Measurements from ENCODE around the gene RPS21.

RPS21 gene

DNA sequence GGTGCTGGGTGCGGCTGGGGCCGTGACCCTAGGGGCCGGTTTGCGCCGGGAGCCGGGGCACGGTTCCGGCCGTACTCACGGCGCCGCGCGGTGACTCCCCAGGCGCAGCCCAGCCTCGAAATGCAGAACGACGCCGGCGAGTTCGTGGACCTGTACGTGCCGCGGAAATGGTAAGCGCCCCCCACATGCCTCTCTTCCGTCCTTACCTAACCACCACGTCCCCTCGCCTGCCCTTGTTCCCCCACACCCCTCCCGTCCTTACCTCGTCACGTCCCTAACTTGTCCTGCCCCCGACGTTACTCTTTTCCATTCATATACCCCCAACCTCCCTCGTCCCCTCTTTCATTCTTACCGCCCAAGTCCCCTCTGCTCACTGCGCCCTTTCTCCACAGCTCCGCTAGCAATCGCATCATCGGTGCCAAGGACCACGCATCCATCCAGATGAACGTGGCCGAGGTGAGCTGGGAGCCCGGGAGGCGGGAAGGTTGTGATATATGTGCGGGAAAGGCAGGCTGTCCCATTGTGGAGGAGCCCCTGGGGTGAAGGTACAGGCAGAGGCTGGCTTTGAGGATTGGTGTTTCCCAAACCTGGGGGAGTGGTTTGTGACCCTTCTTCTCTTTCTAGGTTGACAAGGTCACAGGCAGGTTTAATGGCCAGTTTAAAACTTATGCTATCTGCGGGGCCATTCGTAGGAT lies 463 bp downstream of the RPS21 start:
- 4% methylated on average over 47 of the region's 47 CpGs for WGBS
- Histone ChIP-seq H3K4me1 (ENCODE audit: insufficient read depth, low read length) (peaks cover 10% of the 10 kb centered on the region; the same call in 1 of the 2 replicates), H3K4me3 (ENCODE audit: low read length) (peak overlapping the region; percentile 99), H3K9me3 (ENCODE audit: insufficient read depth, low read depth, low read length) (no peaks in the 10 kb centered on the region), H3K27ac (ENCODE audit: low read depth, low read length) (peak overlapping the region; percentile 76), H3K9ac (ENCODE audit: low read depth, low read length) (peak overlapping the region; percentile 98), H3K27me3 (ENCODE audit: insufficient read depth, low read length) (no peaks in the 10 kb centered on the region), H3K36me3 (ENCODE audit: insufficient read depth, low read length) (peaks cover 35% of the 10 kb centered on the region)

DNA sequence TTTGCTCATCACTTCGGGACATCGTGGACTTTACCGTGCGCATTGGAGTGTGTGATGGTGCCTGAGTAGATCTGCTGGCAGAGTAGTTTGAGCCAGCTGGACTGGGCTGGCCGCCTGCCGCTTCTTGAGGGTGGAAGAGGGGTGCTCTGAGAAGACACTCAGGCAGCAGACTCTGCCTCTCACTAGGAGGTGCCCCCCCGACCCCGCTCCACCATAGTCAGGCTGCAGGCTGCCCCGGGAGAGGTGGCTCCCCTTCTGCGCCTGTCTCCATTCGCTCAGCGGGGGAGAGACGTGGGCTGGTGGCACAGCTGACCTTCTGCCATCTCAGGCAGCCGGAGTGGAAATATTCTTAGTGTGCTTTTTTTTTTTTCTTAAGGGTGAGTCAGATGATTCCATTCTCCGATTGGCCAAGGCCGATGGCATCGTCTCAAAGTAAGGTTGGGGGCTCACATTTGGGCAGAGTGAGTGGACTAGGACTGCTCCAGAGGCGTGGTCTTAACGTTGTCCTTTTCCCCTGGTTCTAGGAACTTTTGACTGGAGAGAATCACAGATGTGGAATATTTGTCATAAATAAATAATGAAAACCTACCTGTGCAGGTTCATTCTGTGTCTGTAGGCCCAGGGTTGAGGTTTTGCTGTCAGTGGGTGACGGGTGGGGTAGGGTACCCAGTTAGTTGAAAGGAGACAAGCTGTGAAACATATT lies 1.2 kb downstream of the RPS21 start:
- Histone ChIP-seq H3K4me1 (ENCODE audit: insufficient read depth, low read length) (peaks cover 10% of the 10 kb centered on the region; the same call in 1 of the 2 replicates), H3K27me3 (ENCODE audit: insufficient read depth, low read length) (no peaks in the 10 kb centered on the region), H3K9me3 (ENCODE audit: insufficient read depth, low read depth, low read length) (no peaks in the 10 kb centered on the region), H3K4me3 (ENCODE audit: low read length) (peak overlapping the region; percentile 99), H3K27ac (ENCODE audit: low read depth, low read length) (peak overlapping the region; percentile 76), H3K9ac (ENCODE audit: low read depth, low read length) (peak overlapping the region; percentile 98), H3K36me3 (ENCODE audit: insufficient read depth, low read length) (peaks cover 34% of the 10 kb centered on the region)
- WGBS: 88% methylated on average over 20 of the region's 20 CpGs

- Histone ChIP-seq H3K4me3 (ENCODE audit: low read length) (no peak overlapping the region), H3K9me3 (ENCODE audit: insufficient read depth, low read depth, low read length) (no peaks in the 10 kb centered on the region), H3K9ac (ENCODE audit: low read depth, low read length) (no peak overlapping the region), H3K4me1 (ENCODE audit: insufficient read depth, low read length) (peaks cover 10% of the 10 kb centered on the region; the same call in 1 of the 2 replicates), H3K27ac (ENCODE audit: low read depth, low read length) (0 out of 2 replicates have a peak overlapping the region, but pooled peaks have one; percentile 9), H3K27me3 (ENCODE audit: insufficient read depth, low read length) (no peaks in the 10 kb centered on the region), H3K36me3 (ENCODE audit: insufficient read depth, low read length) (peaks cover 34% of the 10 kb centered on the region)
- 91% methylated on average over 11 of the region's 11 CpGs for WGBS
These were observed 2.1 kb downstream of the RPS21 start for GRCh38 chr20:62388839-62389600.

DNA sequence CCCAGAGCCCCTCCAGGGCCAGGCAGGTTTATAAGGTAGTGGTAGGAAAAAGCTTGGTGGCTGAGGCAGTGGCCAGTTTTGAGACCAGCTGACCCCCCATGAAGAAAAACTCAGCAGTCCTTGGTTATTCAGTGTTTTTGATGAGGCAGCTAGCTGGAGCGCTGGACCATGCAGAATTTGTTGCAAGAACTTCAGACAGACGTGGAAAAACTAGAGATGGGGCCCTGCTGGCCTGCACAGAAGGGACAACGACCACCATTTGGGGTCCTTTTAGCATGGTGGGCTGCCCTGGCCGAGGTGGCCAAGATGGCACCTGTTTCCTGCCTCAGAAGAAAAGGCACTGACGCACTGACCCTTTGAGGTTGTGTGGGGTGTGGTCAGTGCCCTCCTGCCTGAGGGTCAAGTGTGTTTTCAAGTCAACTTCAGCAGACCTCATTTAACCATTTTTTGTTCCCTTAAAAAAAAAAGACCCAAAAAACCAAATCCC lies 2.7 kb downstream of the RPS21 start:
- Histone ChIP-seq H3K27ac (ENCODE audit: low read depth, low read length) (no peak overlapping the region), H3K9ac (ENCODE audit: low read depth, low read length) (no peak overlapping the region), H3K9me3 (ENCODE audit: insufficient read depth, low read depth, low read length) (no peaks in the 10 kb centered on the region), H3K36me3 (ENCODE audit: insufficient read depth, low read length) (peaks cover 34% of the 10 kb centered on the region), H3K4me3 (ENCODE audit: low read length) (no peak overlapping the region), H3K4me1 (ENCODE audit: insufficient read depth, low read length) (peaks cover 10% of the 10 kb centered on the region; the same call in 1 of the 2 replicates), H3K27me3 (ENCODE audit: insufficient read depth, low read length) (no peaks in the 10 kb centered on the region)
- 94% methylated on average over 5 of the region's 5 CpGs for WGBS

DNA sequence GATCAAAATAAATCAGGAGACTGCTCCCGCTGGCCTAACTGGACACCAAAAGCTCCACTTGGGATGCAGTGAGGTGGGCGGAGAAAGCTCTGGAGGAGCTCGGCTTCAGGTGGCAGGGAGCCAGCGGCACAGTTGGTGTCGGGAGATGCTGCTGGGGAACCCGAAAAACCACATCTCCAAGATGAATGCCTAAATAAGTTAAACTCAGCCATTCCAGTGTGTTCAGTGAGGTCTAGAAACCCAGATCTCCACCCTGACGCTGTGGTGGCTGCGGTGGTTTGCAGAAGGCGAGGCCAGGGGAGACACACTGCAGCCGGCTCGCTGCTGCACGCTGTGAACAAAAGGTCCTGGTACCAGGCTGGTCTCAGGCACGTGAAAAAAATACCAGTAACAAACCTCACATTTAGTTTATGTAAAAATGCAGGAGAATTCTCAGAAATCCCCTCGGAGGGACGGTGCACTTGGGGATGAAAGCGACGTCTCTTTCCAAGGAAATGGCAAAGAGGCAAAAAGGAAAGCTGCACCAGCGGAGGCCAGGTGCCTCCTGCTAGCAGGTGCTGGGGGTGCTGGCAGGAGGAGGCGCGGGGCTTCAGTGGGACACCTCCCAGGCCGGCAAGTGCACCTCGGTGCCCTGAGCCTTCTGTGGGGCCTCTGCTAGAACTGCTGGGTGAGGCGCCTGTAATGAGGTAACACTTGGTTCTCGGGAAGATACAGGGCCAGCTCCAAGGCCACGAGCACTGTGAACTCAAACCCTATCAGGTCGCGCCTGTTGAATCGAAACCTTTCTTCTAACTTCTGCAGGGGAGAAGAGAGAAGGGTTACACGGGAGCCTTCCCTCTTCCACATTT lies 3.6 kb downstream of the RPS21 start:
- Histone ChIP-seq H3K27me3 (ENCODE audit: insufficient read depth, low read length) (no peaks in the 10 kb centered on the region), H3K4me1 (ENCODE audit: insufficient read depth, low read length) (peaks cover 6% of the 10 kb centered on the region; the same call in 1 of the 2 replicates), H3K4me3 (ENCODE audit: low read length) (no peak overlapping the region), H3K36me3 (ENCODE audit: insufficient read depth, low read length) (peaks cover 34% of the 10 kb centered on the region), H3K27ac (ENCODE audit: low read depth, low read length) (peak overlapping the region; percentile 19; the same call in 1 of the 2 replicates), H3K9me3 (ENCODE audit: insufficient read depth, low read depth, low read length) (no peaks in the 10 kb centered on the region), H3K9ac (ENCODE audit: low read depth, low read length) (no peak overlapping the region)
- 92% methylated on average over 29 of the region's 29 CpGs for WGBS

GRCh38 chr20:62391165-62392076 lies 4.5 kb downstream of the RPS21 start:
- Histone ChIP-seq H3K4me1 (ENCODE audit: insufficient read depth, low read length) (peaks cover 6% of the 10 kb centered on the region; the same call in 1 of the 2 replicates), H3K9ac (ENCODE audit: low read depth, low read length) (no peak overlapping the region), H3K27ac (ENCODE audit: low read depth, low read length) (no peak overlapping the region), H3K4me3 (ENCODE audit: low read length) (no peak overlapping the region), H3K27me3 (ENCODE audit: insufficient read depth, low read length) (no peaks in the 10 kb centered on the region), H3K36me3 (ENCODE audit: insufficient read depth, low read length) (peaks cover 34% of the 10 kb centered on the region), H3K9me3 (ENCODE audit: insufficient read depth, low read depth, low read length) (no peaks in the 10 kb centered on the region)
- WGBS: 95% methylated on average over 44 of the region's 44 CpGs

- Histone ChIP-seq H3K9me3 (ENCODE audit: insufficient read depth, low read depth, low read length) (no peaks in the 10 kb centered on the region), H3K27me3 (ENCODE audit: insufficient read depth, low read length) (no peaks in the 10 kb centered on the region), H3K9ac (ENCODE audit: low read depth, low read length) (no peak overlapping the region), H3K36me3 (ENCODE audit: insufficient read depth, low read length) (peaks cover 34% of the 10 kb centered on the region), H3K27ac (ENCODE audit: low read depth, low read length) (no peak overlapping the region), H3K4me1 (ENCODE audit: insufficient read depth, low read length) (peaks cover 6% of the 10 kb centered on the region; the same call in 1 of the 2 replicates), H3K4me3 (ENCODE audit: low read length) (no peak overlapping the region)
- WGBS: 95% methylated on average over 10 of the region's 10 CpGs
These were observed 5.1 kb downstream of the RPS21 start for GRCh38 chr20:62392077-62392418.

- Histone ChIP-seq H3K27me3 (ENCODE audit: insufficient read depth, low read length) (no peaks in the 10 kb centered on the region), H3K9ac (ENCODE audit: low read depth, low read length) (no peak overlapping the region), H3K4me1 (ENCODE audit: insufficient read depth, low read length) (peaks cover 4% of the 10 kb centered on the region; the same call in 1 of the 2 replicates), H3K36me3 (ENCODE audit: insufficient read depth, low read length) (peaks cover 31% of the 10 kb centered on the region), H3K4me3 (ENCODE audit: low read length) (no peak overlapping the region), H3K27ac (ENCODE audit: low read depth, low read length) (no peak overlapping the region), H3K9me3 (ENCODE audit: insufficient read depth, low read depth, low read length) (no peaks in the 10 kb centered on the region)
- 92% methylated on average over 21 of the region's 21 CpGs for WGBS
These were observed 5.9 kb downstream of the RPS21 start for GRCh38 chr20:62392621-62393334.

GRCh38 chr20:62393335-62393665 lies 6.4 kb downstream of the RPS21 start:
- Histone ChIP-seq H3K9ac (ENCODE audit: low read depth, low read length) (no peak overlapping the region), H3K36me3 (ENCODE audit: insufficient read depth, low read length) (peaks cover 26% of the 10 kb centered on the region), H3K4me1 (ENCODE audit: insufficient read depth, low read length) (no peaks in the 10 kb centered on the region), H3K27ac (ENCODE audit: low read depth, low read length) (no peak overlapping the region), H3K9me3 (ENCODE audit: insufficient read depth, low read depth, low read length) (no peaks in the 10 kb centered on the region), H3K4me3 (ENCODE audit: low read length) (no peak overlapping the region), H3K27me3 (ENCODE audit: insufficient read depth, low read length) (no peaks in the 10 kb centered on the region)
- 92% methylated on average over 12 of the region's 12 CpGs for WGBS

All from HUES64 (cell line).